PC-9 (cell line): ENCODE measurements around the gene LIMCH1. TPM values are rescaled to one million over a fixed set of nuclear protein-coding genes. Genes with fewer than 3 reads are reported as not detected.
"Not testable (repeated sequence)": the region's sequence is repeated elsewhere in the genome, so short reads cannot be mapped to it uniquely, and the experiment has no call there.

Experiments used
- BruUV-seq: library from RNA; stranded (reverse); fragments of 400-500 nt; replicated peaks from 2 replicates; lab custom pipeline; 2021; lab: Mats Ljungman, UMichigan
- CTCF ChIA-PET: fragments of 300-600 bp; sonication (Branson Sonifier 250); formaldehyde crosslinking; loops from one replicate; lab custom pipeline; 2022; ENCODE audit warnings: antibody characterized with exemption; lab: Charles Lee
- POLR2A ChIA-PET: fragments of 300-600 bp; sonication (Branson Sonifier 250); formaldehyde crosslinking; loops from one replicate; lab custom pipeline; 2022; ENCODE audit warnings: antibody characterized with exemption; ENCODE audit not compliant: unreplicated experiment; lab: Charles Lee
- DNase-seq, 2 experiments: peaks; one replicate each; pipeline versions ENCODE4 v3.0.0 to v3.0.0-alpha.2; 2015 to 2022; ENCODE audit warnings: mixed read lengths in 1 of 2
- H2AFZ ChIP-seq: fragments of 200-600 bp; sonication (generic); 2 replicates; pipeline ENCODE4 v1.8.1; 2017; ENCODE audit warnings: antibody characterized with exemption
- H3F3A ChIP-seq: fragments of 200-600 bp; sonication (generic); 2 replicates; pipeline ENCODE4 v1.8.1; 2017; ENCODE audit warnings: antibody characterized with exemption, mild to moderate bottlenecking, low read depth; ENCODE audit not compliant: insufficient read depth
- H3K27ac ChIP-seq: fragments of 200-600 bp; sonication (generic); 2 replicates; pipeline ENCODE4 v1.6.1; 2016; ENCODE audit warnings: mixed run types
- H3K27me3 ChIP-seq: fragments of 200-600 bp; sonication (generic); 2 replicates; pipeline ENCODE4 v1.6.1; 2016; ENCODE audit warnings: low read depth, mixed run types; ENCODE audit not compliant: insufficient read depth
- H3K36me3 ChIP-seq: fragments of 200-600 bp; sonication (generic); 2 replicates; pipeline ENCODE4 v1.6.1; 2016; ENCODE audit warnings: low read depth, mixed run types
- H3K4me1 ChIP-seq: fragments of 200-600 bp; sonication (generic); replicated peaks from 2 replicates; pipeline ENCODE4 v1.6.1; 2016; ENCODE audit warnings: mixed run types; ENCODE audit not compliant: insufficient read depth
- H3K4me2 ChIP-seq: fragments of 200-600 bp; sonication (generic); 2 replicates; pipeline ENCODE4 v1.6.1; 2017; ENCODE audit warnings: mixed run types
- H3K4me3 ChIP-seq: fragments of 200-600 bp; sonication (generic); 2 replicates; pipeline ENCODE4 v1.6.1; 2016; ENCODE audit warnings: mixed run types
- H3K79me2 ChIP-seq: fragments of 200-600 bp; sonication (generic); 2 replicates; pipeline ENCODE4 v1.6.1; 2017; ENCODE audit warnings: low read depth, mixed run types
- H3K9me2 ChIP-seq: fragments of 200-600 bp; sonication (generic); 2 replicates; pipeline ENCODE4 v1.8.1; 2017; ENCODE audit warnings: mild to moderate bottlenecking; ENCODE audit not compliant: insufficient read depth
- H3K9me3 ChIP-seq: fragments of 200-600 bp; sonication (generic); 2 replicates; pipeline ENCODE4 v1.8.1; 2016; ENCODE audit warnings: low read depth; ENCODE audit not compliant: insufficient read depth
- H4K20me1 ChIP-seq: fragments of 200-600 bp; sonication (generic); 2 replicates; pipeline ENCODE4 v1.8.1; 2017; ENCODE audit not compliant: insufficient read depth
- EZH2 ChIP-seq: fragments of 200-600 bp; sonication (generic); IDR thresholded peaks from 2 replicates; pipeline ENCODE4 v1.8.0; 2017; ENCODE audit warnings: antibody characterized with exemption, low read depth
- intact Hi-C: fragments of 100-400 bp; cut with micrococcal nuclease; formaldehyde crosslinking; loops from one replicate; pipeline ENCODE4 v1.10.0; 2022; ENCODE audit not compliant: unreplicated experiment
- total RNA-seq: library from RNA; stranded (reverse); gene quantifications from 2 replicates; pipeline ENCODE4 v1.2.3, GENCODE V29; 2021
- TF ChIP-seq, protein P1 (sequence below): fragments of 200-600 bp; sonication (generic); conservative IDR thresholded peaks from 2 replicates; pipeline ENCODE4 v1.6.1; 2017; ENCODE audit warnings: mixed run types, antibody characterized with exemption, mild to moderate bottlenecking, moderate library complexity

LIMCH1 gene
- total RNA-seq, 1 experiment from 2014 or later: 339 TPM

DNA sequence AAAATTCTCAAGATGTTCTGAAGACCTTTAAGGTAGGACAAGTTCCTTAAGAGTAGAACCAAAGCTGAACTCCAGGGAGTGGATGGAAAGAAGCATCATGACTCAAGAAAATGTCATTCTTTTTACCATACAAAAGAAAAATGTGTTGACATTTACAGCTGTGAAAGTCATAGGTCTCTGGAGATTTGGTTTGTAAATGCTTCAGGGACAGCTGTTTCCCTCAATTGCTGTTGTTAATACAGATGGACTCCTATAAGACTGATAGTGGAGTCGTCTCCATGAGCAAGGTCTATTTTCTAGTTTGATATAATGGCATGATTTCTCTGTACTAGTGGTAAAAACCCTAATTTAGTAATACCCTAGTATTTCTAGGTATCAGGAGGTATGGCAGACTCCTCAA lies 108.9 kb downstream of the LIMCH1 start:
- H3K4me1 ChIP-seq: no peaks in the 10 kb centered on the region
- ChIA-PET CTCF (no interaction called here), POLR2A (no interaction called here)
- intact Hi-C loops: no loop called here
- H3K4me2 ChIP-seq: no peak overlapping the region
- H3K9me3 ChIP-seq: no peaks in the 10 kb centered on the region
- no peaks in the 10 kb centered on the region for H3K27me3 ChIP-seq
- 0 out of 2 replicates have a peak, but pooled peaks cover under 1% of the 10 kb centered on the region for H3K79me2 ChIP-seq
- H3F3A ChIP-seq: 0 out of 2 replicates have a peak, but pooled peaks cover 3% of the 10 kb centered on the region
- H3K9me2 ChIP-seq: no peaks in the 10 kb centered on the region
- H3K36me3 ChIP-seq: peaks cover 27% of the 10 kb centered on the region
- no peak overlapping the region for H2AFZ ChIP-seq
- TF ChIP-seq, protein P1, sequence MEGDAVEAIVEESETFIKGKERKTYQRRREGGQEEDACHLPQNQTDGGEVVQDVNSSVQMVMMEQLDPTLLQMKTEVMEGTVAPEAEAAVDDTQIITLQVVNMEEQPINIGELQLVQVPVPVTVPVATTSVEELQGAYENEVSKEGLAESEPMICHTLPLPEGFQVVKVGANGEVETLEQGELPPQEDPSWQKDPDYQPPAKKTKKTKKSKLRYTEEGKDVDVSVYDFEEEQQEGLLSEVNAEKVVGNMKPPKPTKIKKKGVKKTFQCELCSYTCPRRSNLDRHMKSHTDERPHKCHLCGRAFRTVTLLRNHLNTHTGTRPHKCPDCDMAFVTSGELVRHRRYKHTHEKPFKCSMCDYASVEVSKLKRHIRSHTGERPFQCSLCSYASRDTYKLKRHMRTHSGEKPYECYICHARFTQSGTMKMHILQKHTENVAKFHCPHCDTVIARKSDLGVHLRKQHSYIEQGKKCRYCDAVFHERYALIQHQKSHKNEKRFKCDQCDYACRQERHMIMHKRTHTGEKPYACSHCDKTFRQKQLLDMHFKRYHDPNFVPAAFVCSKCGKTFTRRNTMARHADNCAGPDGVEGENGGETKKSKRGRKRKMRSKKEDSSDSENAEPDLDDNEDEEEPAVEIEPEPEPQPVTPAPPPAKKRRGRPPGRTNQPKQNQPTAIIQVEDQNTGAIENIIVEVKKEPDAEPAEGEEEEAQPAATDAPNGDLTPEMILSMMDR: no peak
- no peaks in the 10 kb centered on the region for H4K20me1 ChIP-seq
- BruUV-seq: no TSS peak
- no peak overlapping the region for H3K27ac ChIP-seq
- no peak overlapping the region for H3K4me3 ChIP-seq
- DNase-seq: no peak

DNA sequence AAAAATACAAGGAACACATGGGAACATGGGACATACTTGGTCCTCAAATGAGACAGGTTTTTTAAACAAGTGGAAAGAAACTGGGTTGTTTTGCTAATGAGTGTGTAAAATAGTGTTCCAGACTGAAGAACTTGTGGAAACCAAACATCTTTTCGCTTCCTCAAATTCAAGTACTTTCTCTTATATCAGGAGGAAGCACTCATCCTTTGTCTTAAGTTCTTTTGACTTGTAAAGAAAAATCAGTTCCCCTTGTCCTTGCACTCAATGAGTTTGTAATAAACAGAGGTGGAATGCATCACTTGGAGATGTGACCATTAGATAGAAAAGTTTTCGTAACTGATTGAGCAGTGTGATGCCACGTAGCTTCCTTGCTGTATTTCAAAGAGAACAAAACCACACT lies 109.4 kb downstream of the LIMCH1 start:
- H4K20me1 ChIP-seq: no peaks in the 10 kb centered on the region
- intact Hi-C loops: no loop called here

DNA sequence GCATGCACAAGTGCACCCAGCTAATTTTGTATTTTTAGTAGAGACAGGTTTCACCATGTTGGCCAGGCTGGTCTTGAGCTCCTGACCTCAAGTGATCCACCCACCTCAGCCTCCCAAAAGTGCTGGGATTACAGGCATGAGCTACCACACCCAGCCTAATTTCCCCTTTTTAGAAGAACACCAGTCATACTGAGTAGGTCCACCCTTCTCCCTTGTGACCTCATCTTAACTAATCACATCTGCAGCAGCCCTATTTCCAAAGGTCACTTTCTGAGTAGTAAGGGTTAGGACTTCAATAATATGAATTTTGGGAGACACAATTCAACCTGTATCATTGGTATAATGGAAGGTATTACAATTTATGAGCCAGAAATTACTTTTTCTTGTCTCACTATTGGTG lies 113.2 kb downstream of the LIMCH1 start:
- DNase-seq, H4K20me1 ChIP-seq, H2AFZ ChIP-seq, CTCF ChIA-PET, H3K79me2 ChIP-seq, H3K9me2 ChIP-seq, H3K4me2 ChIP-seq, BruUV-seq, H3K27me3 ChIP-seq, H3K27ac ChIP-seq, H3K9me3 ChIP-seq, H3K4me3 ChIP-seq, intact Hi-C loops, H3F3A ChIP-seq: not testable (repeated sequence)
- Histone ChIP-seq H3K4me1 (peaks cover 18% of the 10 kb centered on the region), H3K36me3 (peaks cover 19% of the 10 kb centered on the region)
- POLR2A ChIA-PET: interaction anchor here (0.7 kb wide), 1 partner anchor 33 kb away, joined by 3 read pairs; no protein-coding TSS in a partner anchor

More for the DNA sequence above, 109.4 kb downstream of the LIMCH1 start:
- no peak overlapping the region for H3K4me3 ChIP-seq
- no peak overlapping the region for H2AFZ ChIP-seq
- H3K4me1 ChIP-seq: no peaks in the 10 kb centered on the region
- ChIA-PET CTCF (no interaction called here), POLR2A (no interaction called here)
- H3K4me2 ChIP-seq: no peak overlapping the region
- BruUV-seq: no TSS peak
- H3K9me2 ChIP-seq: no peaks in the 10 kb centered on the region
- H3K27me3 ChIP-seq: no peaks in the 10 kb centered on the region
- no peak overlapping the region for H3K27ac ChIP-seq
- no peak for DNase-seq
- no peaks in the 10 kb centered on the region for H3K9me3 ChIP-seq
- peaks cover 27% of the 10 kb centered on the region for H3K36me3 ChIP-seq
- no peaks in the 10 kb centered on the region for H3K79me2 ChIP-seq
- H3F3A ChIP-seq: 0 out of 2 replicates have a peak, but pooled peaks cover 3% of the 10 kb centered on the region
- TF ChIP-seq EZH2: no peak
- TF ChIP-seq, protein P1: no peak

DNA sequence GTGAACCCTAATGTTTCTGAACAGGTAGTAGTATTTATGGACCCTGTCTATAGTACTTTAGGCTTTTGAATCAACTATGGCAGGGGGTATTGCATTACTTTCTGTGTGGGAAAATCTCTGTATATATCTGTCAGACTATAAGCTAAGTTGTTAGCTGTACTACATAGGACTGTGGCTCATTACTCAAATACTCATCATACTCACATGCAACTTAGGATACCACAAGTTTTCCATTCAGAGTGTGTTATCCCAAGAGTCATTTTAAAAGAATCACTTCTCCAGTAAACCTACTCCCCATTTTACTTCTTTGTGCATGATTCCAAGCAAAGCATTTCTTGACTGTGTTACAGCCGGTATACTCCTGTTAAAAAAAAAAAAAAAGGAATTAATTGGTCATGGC lies 115.0 kb downstream of the LIMCH1 start:
- Histone ChIP-seq H3K4me1 (peaks cover 34% of the 10 kb centered on the region), H3K27me3 (no peaks in the 10 kb centered on the region), H4K20me1 (no peaks in the 10 kb centered on the region), H3K27ac (no peak overlapping the region), H3K9me3 (no peaks in the 10 kb centered on the region), H3K36me3 (peaks cover 13% of the 10 kb centered on the region; the same call in 1 of the 2 replicates), H3K9me2 (no peaks in the 10 kb centered on the region), H3K4me3 (no peak overlapping the region), H3F3A (peaks cover 9% of the 10 kb centered on the region; the same call in 1 of the 2 replicates), H3K79me2 (no peaks in the 10 kb centered on the region), H2AFZ (no peak overlapping the region), H3K4me2 (no peak overlapping the region)
- BruUV-seq: no TSS peak
- TF ChIP-seq, protein P1: no peak
- no peak for TF ChIP-seq EZH2
- intact Hi-C loops: no loop called here
- no peak for DNase-seq
- POLR2A ChIA-PET: interaction anchor here (0.5 kb wide), 1 partner anchor 23 kb away, joined by 3 read pairs; no protein-coding TSS in a partner anchor
- CTCF ChIA-PET: no interaction called here
